NCI-H2196 (cell line): ENCODE data around the gene ADM2.

ENCODE experiments used
- DNase-seq: peaks from one replicate; lab custom pipeline; 2025; ENCODE audit not compliant: unreplicated experiment; lab: John Stamatoyannopoulos, UW

ADM2 gene

GRCh38 chr22:50523806-50524675 is 42.7 kb downstream of the ADM2 start:
- no peak for DNase-seq

DNA sequence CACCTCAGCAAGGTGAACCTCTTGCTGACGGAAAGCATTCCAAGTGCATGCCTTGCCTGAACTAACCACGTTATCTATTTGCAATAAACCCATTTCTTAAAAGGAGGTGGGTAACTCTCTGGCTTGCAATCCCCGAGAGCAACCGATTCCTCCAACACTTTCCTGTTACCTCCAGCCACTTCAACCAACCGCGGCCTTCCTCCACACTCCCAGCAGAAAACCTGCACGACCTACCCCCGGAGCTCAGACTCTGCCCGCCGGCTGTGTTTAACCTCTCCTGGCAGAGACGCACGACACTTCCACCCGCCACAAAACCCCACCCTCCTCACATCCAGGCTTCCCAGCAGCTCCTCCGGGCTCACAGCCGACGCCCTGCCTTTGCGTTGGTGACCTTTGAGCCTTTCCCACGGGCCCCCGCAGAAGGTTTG is 43.3 kb downstream of the ADM2 start:
- no peak for DNase-seq

DNA sequence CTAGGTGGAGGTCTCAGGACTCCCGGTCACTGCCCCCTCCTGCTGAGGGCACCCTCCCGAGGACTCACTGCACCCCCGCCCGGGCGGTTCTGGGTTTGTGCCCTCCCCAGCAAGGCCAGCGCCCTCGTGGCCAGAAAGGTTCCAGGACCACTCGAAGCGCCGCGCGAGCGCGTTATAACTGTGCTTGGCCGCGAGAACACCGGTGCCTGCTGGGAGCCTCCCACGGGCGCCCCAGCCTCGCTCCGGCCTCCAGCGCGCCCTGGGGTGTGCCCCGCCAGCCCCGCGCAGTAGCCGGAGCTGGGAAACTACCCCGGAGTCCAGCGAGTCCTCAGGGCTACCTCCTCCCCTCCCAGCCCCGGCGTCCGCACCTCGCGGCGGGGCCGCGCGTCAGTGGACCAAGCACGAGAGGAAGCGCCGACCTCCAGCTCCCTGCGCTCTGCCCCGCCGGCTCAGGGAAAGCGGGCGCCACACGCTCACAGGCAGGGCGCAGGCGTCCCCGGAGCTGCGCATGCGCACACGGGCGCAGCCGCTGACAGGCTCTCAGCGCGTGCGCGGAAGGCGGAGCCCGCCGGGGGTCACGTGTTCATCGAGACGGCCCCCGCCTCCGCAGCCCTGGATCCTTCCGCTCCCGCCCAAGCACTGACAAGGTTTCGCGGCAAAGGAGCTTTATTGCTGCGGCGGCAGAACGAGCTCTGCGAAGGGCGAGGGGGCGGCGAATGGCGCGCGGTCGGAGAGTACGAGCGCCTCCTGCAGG is 43.9 kb downstream of the ADM2 start, which contains the start of gene SCO2:
SCO2 (minus strand) TSS at position 495 of the 754 bp plus-strand sequence. CDS start 1,187 bp downstream, outside the sequence.
- peak; percentile 90 for DNase-seq

GRCh38 chr22:50525858-50526107 is 44.4 kb downstream of the ADM2 start:
- DNase-seq, result no peak

DNA sequence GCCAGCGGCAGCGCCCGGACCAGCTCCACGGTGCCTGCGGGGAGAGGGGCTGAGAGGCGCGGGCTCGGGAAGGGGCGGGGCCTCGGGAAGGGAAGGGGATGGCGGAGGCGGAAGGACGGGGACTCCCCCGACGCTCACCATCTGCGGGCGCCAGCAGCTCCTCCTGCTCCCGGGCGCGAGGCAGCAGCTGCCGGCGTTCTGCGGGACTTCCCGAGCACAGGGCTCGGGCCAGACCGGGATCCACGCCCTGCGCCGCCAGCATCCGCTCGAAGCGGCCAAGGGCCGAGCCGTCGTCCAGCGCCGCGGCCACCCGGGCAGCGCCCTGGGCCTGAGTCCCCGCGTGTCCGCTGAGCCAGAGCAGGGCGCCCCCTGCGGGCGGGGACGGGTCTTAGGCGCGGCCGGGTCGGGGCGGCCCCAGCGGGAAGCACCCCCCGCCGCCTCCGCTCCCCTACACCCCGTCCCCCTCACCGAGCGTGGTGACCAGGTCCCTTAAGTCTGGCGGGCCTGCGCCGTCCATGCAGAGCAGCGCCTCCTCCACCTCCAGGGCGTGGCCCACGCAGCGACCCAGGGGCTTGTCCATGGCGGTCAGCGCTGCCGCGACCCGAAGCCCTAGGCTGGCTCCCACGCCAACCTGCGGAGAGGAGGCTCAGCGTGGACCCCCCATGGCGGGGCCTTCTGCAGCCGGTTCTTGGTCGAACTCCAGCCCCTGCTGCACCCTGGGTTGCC is 44.9 kb downstream of the ADM2 start:
- peak; percentile 50 for DNase-seq

GRCh38 chr22:50526834-50527801 is 45.8 kb downstream of the ADM2 start:
- DNase-seq, result no peak

- no peak for DNase-seq
Observed at GRCh38 chr22:50527921-50528681, 46.8 kb downstream of the ADM2 start.

DNA sequence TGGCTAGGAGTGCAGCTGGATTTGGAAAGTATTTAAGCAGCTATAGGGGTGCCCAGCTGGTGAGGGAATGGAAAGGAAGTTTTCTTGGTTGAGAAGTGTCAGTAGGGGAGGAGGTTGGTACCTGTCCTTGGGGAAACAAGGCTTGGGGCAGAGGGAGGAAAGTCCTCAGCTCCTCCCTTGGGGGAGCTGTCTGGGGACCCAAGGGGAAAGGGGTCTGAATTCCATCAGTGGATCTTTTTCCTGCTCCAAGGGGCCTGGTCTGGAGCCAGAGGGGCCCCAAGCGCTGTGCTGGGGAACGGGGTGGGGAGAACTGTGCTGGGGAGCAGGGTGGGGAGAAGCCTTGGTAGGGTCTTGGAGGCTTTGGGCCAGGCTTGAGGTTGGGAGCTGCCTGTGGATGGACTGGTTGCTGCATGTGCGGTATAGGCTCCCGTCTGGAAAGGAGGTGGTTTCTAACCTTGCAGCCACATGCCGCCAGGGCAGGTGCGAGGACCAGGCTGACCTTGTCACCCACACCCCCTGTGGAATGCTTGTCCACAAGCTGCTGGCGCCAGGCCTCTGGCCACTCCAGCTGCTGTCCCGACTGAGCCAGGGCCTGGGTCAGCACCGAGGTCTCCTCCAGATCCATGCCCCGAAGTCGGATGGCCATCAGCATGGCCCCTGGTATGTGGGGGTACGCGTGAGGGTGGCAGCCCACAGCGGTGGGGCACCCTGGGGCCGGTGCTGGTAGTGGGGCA is 47.5 kb downstream of the ADM2 start:
- no peak for DNase-seq

DNA sequence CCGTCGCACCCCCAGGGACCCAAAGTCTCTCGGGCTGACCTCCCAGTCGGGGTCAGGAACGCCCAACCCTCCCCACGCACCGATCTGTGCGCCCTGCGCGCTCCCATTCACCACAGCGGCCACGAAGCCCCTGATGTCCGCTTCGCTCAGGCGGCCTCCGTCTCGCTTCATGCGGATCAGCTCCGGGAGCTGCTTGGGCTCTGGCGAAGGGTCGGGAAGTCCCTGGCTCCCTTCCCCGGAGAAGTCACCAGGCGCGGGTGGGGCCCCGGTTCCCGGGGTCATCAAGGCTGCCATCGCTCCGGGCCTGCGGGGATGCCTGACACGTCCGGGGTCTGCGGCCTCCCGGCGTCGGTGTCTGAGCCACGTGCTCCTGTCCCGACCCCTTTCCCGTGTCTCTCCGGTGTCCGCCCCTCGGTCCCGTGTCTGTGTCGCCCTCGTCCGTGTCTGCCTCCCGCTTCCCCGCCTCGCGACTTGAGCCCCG is 48.1 kb downstream of the ADM2 start:
- no peak for DNase-seq

DNA sequence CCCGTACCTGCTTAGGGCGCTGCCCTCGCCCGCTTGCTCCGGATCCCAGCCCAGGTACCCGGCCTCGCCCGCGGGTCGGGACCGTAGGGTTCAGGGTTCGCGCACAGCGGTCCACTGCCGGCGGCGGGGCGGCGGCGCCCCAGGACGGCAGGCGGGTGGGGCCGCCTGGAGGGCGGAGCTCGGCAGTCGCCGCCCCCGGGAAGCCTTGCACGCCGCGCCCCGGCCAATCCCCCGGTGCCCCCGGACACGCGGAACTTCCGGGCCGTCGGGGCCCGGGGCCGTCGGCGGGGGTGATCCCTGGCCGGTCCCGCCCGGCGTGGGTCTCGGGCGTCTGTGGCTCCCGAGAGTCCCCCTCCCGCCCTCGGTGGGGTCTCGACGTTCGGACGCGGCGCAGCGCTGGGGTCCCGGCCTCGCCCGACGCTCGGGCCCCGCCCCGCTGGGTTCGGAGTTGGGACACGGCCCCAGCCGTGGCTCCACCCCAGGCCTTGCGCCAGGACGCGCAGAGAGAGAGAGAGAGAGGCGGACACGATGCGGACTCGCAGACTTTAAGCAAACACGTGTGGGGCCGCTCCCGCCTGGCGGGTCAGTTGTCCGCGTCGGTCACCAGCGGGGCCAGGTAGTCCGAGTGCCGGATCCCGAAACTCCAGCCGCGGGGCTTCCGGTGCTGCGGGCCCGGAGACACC is 48.7 kb downstream of the ADM2 start, which contains the start of gene TYMP:
TYMP (minus strand) TSS at position 116 of the 683 bp plus-strand sequence. CDS start 303 bp downstream, outside the sequence.
- DNase-seq, result no peak

GRCh38 chr22:50530580-50530876 is 49.2 kb downstream of the ADM2 start:
- no peak for DNase-seq

DNA sequence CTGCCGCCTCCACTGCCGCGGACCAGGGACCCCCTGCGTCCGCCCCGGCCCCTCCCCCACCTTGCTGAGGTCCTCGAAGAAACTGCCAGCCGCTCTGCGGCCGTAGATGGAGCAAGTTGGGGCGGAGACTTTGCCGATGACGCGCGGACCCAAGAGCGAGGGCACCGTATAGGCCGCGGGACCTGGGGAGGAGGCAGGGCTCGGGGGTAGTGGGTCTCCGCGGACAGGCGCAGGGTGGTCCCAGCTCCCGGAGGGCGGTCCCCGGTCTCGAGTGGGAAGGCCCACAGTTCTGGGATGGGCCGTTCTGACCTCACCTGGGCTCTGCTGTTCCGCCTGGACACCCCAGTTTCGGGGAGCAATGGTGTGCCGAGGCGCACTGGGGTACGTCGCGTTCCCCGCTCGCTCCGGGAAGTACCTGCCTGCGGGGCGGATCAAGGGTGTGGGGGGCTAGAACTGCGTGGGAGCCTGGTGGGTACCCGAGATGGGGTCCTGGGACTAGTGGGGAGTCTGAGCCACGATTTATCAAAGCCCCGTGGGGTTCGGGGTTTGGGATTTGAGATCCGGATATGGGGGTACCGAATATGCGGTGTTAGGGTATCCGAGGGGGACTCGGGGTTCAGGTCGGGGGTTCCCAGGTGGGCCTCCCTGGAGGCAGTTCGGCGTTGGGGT is 49.7 kb downstream of the ADM2 start:
- peak; percentile 59 for DNase-seq

GRCh38 chr22:50531546-50531961 is 50.2 kb downstream of the ADM2 start:
- DNase-seq, result peak; percentile 35

DNA sequence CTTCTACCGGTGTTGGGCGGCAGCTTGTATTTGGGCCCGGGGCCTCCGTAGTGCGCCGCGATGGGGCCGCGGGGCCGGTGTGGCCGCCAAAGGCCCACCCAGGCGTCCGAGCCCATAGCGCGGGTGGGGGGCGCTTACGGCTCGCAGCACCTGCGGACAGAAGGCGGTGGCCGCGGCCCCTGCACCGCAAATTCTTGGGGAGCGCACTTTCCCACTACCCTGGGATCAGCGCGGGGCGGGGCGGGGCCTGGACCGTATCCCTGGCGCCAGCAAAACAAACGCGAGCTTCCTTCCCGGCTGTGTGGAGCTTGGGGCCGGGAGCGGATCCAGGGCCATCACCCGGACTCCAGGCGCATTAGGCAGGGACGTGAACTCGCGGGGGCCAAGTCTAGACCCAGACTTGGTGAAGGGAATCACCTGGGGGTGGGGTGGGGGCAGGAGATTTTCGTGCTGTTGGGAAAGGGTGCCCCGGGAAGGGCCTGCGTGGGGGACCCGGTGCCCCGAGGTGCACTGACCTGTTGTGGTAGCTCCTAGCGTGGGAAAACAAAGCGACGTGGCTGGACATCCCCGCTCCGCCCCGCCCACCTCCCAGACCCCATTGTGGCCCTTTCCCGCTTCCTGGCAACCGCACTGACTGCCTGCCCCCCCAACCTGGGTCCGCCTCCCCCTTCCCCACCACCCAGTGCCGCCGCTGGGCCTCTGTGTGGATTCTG is 50.8 kb downstream of the ADM2 start:
- no peak for DNase-seq

GRCh38 chr22:50532824-50533796 is 51.8 kb downstream of the ADM2 start:
- no peak for DNase-seq
